HepG2 (cell line): Measurements from ENCODE around the gene RSBN1. TPM values are rescaled to one million over a fixed set of nuclear protein-coding genes. Genes with fewer than 3 reads are reported as not detected.
A peak's percentile ranks its signal among the peaks of the same experiment; 100 is the strongest.

ENCODE experiments used
- ARID5B ChIP-seq: IDR thresholded peaks from 2 replicates; pipeline ENCODE4 v1.4.0; 2020; ENCODE audit warnings: mild to moderate bottlenecking, missing genetic modification reagents
- EZH2 ChIP-seq: conservative IDR thresholded peaks from 2 replicates; pipeline ENCODE4 v1.6.1; 2012; ENCODE audit warnings: mild to moderate bottlenecking, low read depth, low read length, moderate library complexity
- GATAD1 ChIP-seq: IDR thresholded peaks from 2 replicates; pipeline ENCODE4 v1.6.1; 2016; ENCODE audit warnings: missing genetic modification reagents, missing compliant biosample characterization
- GFI1 ChIP-seq: sonication (generic); formaldehyde crosslinking; IDR thresholded peaks from 2 replicates; pipeline ENCODE4 v1.5.0; 2020; ENCODE audit warnings: missing genetic modification reagents, mild to moderate bottlenecking, borderline replicate concordance
- HOXA7 ChIP-seq: sonication (generic); formaldehyde crosslinking; IDR thresholded peaks from 2 replicates; pipeline ENCODE4 v1.8.1; 2022; ENCODE audit warnings: mild to moderate bottlenecking, missing genetic modification reagents, moderate library complexity
- KDM4B ChIP-seq: sonication (generic); formaldehyde crosslinking; IDR thresholded peaks from 2 replicates; pipeline ENCODE4 v1.4.0; 2020; ENCODE audit warnings: missing genetic modification reagents
- MBD4 ChIP-seq: IDR thresholded peaks from 2 replicates; pipeline ENCODE4 v1.6.1; 2012; ENCODE audit warnings: low read length, inconsistent platforms, borderline replicate concordance
- NFIC ChIP-seq: IDR thresholded peaks from 2 replicates; pipeline ENCODE4 v1.6.1; 2012; ENCODE audit warnings: mild to moderate bottlenecking, low read length, inconsistent platforms
- PTBP1 ChIP-seq: fragments of 200-400 bp; formaldehyde crosslinking; IDR thresholded peaks from 2 replicates; pipeline ENCODE4 v1.6.1; 2018; ENCODE audit warnings: low read length, low read depth; ENCODE audit not compliant: poor library complexity, severe bottlenecking
- RFXANK ChIP-seq: IDR thresholded peaks from 2 replicates; pipeline ENCODE4 v1.6.1; 2016
- SCMH1 ChIP-seq: sonication (generic); formaldehyde crosslinking; IDR thresholded peaks from 2 replicates; pipeline ENCODE4 v1.9.0; 2021; ENCODE audit warnings: missing genetic modification reagents, mild to moderate bottlenecking, borderline replicate concordance
- SOX6 ChIP-seq, 2 experiments: fragments of 450-650 bp in 1 of 2; sonication (generic) in 1 of 2; formaldehyde crosslinking in 1 of 2; IDR thresholded peaks; 2 replicates each; pipeline versions ENCODE4 v1.4.0 to v1.6.1; 2017 to 2020; ENCODE audit warnings: antibody characterized with exemption in 1 of 2, mild to moderate bottlenecking in 1 of 2, missing genetic modification reagents in 1 of 2
- TCF12 ChIP-seq, 2 experiments: fragments of 450-650 bp in 1 of 2; sonication (generic) in 1 of 2; formaldehyde crosslinking in 1 of 2; IDR thresholded peaks; 2 replicates each; pipeline versions ENCODE4 v1.6.1 to v1.8.0; 2017 to 2022; ENCODE audit warnings: antibody characterized with exemption in 1 of 2, mild to moderate bottlenecking in 1 of 2, missing genetic modification reagents in 1 of 2, moderate library complexity in 1 of 2
- THAP7 ChIP-seq: sonication (generic); formaldehyde crosslinking; IDR thresholded peaks from 2 replicates; pipeline ENCODE4 v1.8.1; 2023; ENCODE audit warnings: mild to moderate bottlenecking, missing genetic modification reagents
- ZFAT ChIP-seq: sonication (generic); formaldehyde crosslinking; conservative IDR thresholded peaks from 2 replicates; pipeline ENCODE4 v1.8.1; 2023; ENCODE audit warnings: missing genetic modification reagents, inconsistent platforms
- ZFP36L1 ChIP-seq: sonication (generic); formaldehyde crosslinking; IDR thresholded peaks from 2 replicates; pipeline ENCODE4 v1.8.0; 2022; ENCODE audit warnings: mild to moderate bottlenecking, missing genetic modification reagents, moderate library complexity
- ZNF572 ChIP-seq: sonication (generic); formaldehyde crosslinking; IDR thresholded peaks from 2 replicates; pipeline ENCODE4 v1.5.1; 2020; ENCODE audit warnings: mild to moderate bottlenecking, missing genetic modification reagents
- ZNF670 ChIP-seq: sonication (generic); formaldehyde crosslinking; IDR thresholded peaks from 2 replicates; pipeline ENCODE4 v1.8.0; 2022; ENCODE audit warnings: mild to moderate bottlenecking, missing genetic modification reagents, borderline replicate concordance
- polyA plus RNA-seq, 8 experiments: library from polyadenylated mRNA; depleted of rRNA in 3 of 8; stranded (reverse) in 7 of 8; unstranded in 1 of 8; fragments of >200 nt; fragmentation: Illumina TruSeq in 4 of 8; extraction: Trizol in 4 of 8; gene quantifications; 2 replicates each; pipeline versions ENCODE4 v1.2.1 to v1.2.3, GENCODE V29; 2011 to 2016; ENCODE audit warnings: low read depth in 4 of 8, missing spikeins in 1 of 8, mixed read lengths in 1 of 8; ENCODE audit not compliant: insufficient read depth in 1 of 8
- total RNA-seq, 5 experiments: library from RNA; depleted of rRNA; stranded (reverse); fragments of >200 nt; fragmentation: Illumina TruSeq; extraction: Trizol; gene quantifications; 2 replicates each; pipeline ENCODE4 v1.2.3, GENCODE V29; 2016; ENCODE audit warnings: low read depth in 1 of 5
- TF ChIP-seq, protein P1 (sequence below): sonication (generic); formaldehyde crosslinking; IDR thresholded peaks from 2 replicates; pipeline ENCODE4 v1.8.0; 2022; ENCODE audit warnings: mild to moderate bottlenecking, missing genetic modification reagents, moderate library complexity
- TF ChIP-seq, protein P2 (sequence below): sonication (generic); formaldehyde crosslinking; IDR thresholded peaks from 2 replicates; pipeline ENCODE4 v1.4.0; 2020; ENCODE audit warnings: missing genetic modification reagents
- TF ChIP-seq, protein P3 (sequence below), 2 experiments: fragments of 450-650 bp in 1 of 2; sonication (generic) in 1 of 2; formaldehyde crosslinking; IDR thresholded peaks; 2 replicates each; pipeline versions ENCODE4 v1.5.0 to v1.8.0; 2020 to 2022; ENCODE audit warnings: mild to moderate bottlenecking in 1 of 2, missing genetic modification reagents in 1 of 2

Gene RSBN1
- total and polyA plus RNA-seq, 2 of the 13 experiments (the other 11 are each of a cell fraction or from before 2014, with no cell fraction given): 8.3 to 10.4 TPM

DNA sequence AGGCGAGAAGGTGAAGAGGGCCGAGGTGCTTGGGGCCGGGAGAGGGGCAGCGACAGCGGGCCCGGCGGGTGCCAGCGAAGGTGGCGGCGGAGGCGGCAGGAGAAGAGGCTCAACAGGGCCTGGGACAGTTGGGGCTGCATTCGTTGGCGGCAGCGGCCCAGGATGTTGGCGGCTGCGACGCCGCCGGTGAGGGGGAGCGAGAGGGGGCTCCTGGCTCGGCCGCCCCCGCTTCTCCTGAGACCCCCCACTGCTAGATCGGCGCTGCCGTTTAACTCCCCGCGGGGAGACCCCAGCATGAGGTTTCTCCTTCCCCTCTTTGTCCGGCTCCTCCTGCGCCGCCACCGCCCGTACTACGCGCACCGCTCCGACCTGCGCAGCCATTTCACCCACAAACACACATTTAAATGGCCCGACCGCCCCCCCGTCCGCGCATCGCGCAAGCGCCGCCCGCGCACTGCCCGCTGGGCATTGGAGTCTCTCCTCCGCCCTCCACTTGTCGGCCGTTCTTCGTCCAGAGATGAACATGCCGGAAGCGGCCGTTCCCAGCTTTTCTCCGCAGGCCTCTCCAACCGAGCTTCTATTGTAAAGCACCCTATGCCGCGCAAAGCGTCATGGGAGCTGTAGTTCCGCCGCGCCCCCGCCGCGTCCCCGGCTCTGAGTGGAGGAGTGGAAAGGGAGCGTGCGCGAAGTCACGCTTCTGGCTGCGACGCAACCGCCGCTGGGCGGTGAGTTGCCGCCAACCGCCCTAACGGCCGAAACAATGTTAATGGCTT, at the start of gene RSBN1 (continued):
- peak; percentile 71 for TF ChIP-seq GATAD1 (CRISPR knock-in tag)
- TF ChIP-seq TCF12 (IDR thresholded peaks at IDR 0.05): no peak
- TF ChIP-seq TCF12 (CRISPR knock-in tag; IDR thresholded peaks at IDR 0.05): no peak; the same call in 1 of the 2 replicates
- no peak for TF ChIP-seq NFIC
- no peak for TF ChIP-seq ZNF572 (CRISPR knock-in tag)
- TF ChIP-seq HOXA7 (CRISPR knock-in tag): no peak
- TF ChIP-seq THAP7: no peak
- TF ChIP-seq, protein P1, sequence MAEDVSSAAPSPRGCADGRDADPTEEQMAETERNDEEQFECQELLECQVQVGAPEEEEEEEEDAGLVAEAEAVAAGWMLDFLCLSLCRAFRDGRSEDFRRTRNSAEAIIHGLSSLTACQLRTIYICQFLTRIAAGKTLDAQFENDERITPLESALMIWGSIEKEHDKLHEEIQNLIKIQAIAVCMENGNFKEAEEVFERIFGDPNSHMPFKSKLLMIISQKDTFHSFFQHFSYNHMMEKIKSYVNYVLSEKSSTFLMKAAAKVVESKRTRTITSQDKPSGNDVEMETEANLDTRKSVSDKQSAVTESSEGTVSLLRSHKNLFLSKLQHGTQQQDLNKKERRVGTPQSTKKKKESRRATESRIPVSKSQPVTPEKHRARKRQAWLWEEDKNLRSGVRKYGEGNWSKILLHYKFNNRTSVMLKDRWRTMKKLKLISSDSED: no peak
- peak; percentile 73; the same call in 1 of the 2 replicates for TF ChIP-seq ZNF670 (CRISPR knock-in tag)
- TF ChIP-seq ARID5B (CRISPR knock-in tag): peak; percentile 31; the same call in 1 of the 2 replicates
- TF ChIP-seq PTBP1: no peak
- no peak for TF ChIP-seq EZH2
- no peak for TF ChIP-seq ZFAT (CRISPR knock-in tag)
- TF ChIP-seq GFI1 (CRISPR knock-in tag): no peak
- TF ChIP-seq KDM4B: peak; percentile 71
- TF ChIP-seq RFXANK (CRISPR knock-in tag): 0 out of 2 replicates have a peak, but pooled peaks have one; percentile 39
- TF ChIP-seq, protein P2, sequence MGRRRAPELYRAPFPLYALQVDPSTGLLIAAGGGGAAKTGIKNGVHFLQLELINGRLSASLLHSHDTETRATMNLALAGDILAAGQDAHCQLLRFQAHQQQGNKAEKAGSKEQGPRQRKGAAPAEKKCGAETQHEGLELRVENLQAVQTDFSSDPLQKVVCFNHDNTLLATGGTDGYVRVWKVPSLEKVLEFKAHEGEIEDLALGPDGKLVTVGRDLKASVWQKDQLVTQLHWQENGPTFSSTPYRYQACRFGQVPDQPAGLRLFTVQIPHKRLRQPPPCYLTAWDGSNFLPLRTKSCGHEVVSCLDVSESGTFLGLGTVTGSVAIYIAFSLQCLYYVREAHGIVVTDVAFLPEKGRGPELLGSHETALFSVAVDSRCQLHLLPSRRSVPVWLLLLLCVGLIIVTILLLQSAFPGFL (CRISPR knock-in tag): no peak
- TF ChIP-seq MBD4: no peak
- TF ChIP-seq SCMH1 (CRISPR knock-in tag): no peak
- TF ChIP-seq, protein P3, sequence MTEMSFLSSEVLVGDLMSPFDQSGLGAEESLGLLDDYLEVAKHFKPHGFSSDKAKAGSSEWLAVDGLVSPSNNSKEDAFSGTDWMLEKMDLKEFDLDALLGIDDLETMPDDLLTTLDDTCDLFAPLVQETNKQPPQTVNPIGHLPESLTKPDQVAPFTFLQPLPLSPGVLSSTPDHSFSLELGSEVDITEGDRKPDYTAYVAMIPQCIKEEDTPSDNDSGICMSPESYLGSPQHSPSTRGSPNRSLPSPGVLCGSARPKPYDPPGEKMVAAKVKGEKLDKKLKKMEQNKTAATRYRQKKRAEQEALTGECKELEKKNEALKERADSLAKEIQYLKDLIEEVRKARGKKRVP (CRISPR knock-in tag; IDR thresholded peaks at IDR 0.05): peak in 1 of 2 experiments; percentile 56; a peak in 2 of 4 replicates
- no peak for TF ChIP-seq SOX6 (IDR thresholded peaks at IDR 0.05)
- TF ChIP-seq SOX6 (CRISPR knock-in tag; IDR thresholded peaks at IDR 0.05): peak; percentile 67
- TF ChIP-seq ZFP36L1 (CRISPR knock-in tag): no peak
